ENCODE results near the gene SLC22A23.

GRCh38 chr6:3259491-3259958, 197.3 kb downstream of the SLC22A23 start:
- TF ChIP-seq EP300 (IDR thresholded peaks at IDR 0.05; ENCODE audit: borderline replicate concordance) = no peak
- no peak for TF ChIP-seq YY1 (IDR thresholded peaks at IDR 0.05; ENCODE audit: low read depth)
- peak; percentile 88 for TF ChIP-seq MAX (IDR thresholded peaks at IDR 0.05)
- TF ChIP-seq TAF1 (IDR thresholded peaks at IDR 0.05; ENCODE audit: low read depth) = no peak
